ENCODE results near the gene BCAM. TPM values are rescaled to one million over a fixed set of nuclear protein-coding genes. Genes with fewer than 3 reads are reported as not detected.

The BCAM gene
- total and polyA plus RNA-seq, 10 of the 15 experiments (the other 5 are each of a cell fraction or from before 2014, with no cell fraction given): 0.10 to 0.64 TPM; not detected in 8

DNA sequence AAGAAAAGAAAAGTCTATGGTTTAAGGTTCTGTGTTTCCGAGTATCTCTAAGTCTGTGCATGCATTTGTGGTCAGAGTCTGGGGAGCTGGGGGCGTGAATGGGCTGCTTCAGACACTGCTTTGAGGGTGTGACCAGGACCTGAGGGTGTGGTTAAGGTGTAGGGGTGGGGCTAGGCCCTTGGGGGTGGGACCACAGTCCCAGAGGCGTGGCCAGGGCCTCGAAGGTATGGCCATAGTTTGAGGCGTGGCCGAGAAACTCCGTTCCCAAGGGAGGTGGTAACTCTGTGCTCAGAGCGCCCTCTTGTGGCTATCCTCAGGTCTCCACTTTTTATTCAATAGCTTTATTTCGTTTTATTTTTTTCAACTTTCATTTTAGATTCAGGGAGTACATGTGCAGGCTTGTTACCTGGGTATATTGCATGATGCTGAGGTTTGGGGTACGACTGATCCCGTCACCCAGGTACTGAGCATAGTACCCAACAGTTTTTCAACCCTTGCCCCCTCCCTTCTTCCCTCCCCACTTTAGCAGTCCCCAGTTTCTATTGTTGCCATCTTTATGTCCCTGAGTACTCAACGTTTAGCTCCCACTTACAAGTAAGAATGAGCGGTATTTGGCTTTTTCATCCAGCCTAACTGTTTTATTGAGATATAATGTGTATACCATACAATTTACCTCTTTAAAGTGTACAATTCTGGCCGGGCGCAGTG, 38.2 kb upstream of the BCAM start:
- FAIRE-seq (peak; percentile 100), ATAC-seq (peak; percentile 100), DNase-seq (ENCODE audit: low read depth, low spot score) (peak; percentile 97)
- H3K4me3 ChIP-seq: no peak overlapping the region
- no peak overlapping the region for H3K9ac ChIP-seq (ENCODE audit: control insufficient read depth, insufficient read depth, low read length)
- H3K79me2 ChIP-seq (ENCODE audit: control insufficient read depth, insufficient read depth, low read length): no peaks in the 10 kb centered on the region
- no peaks in the 10 kb centered on the region for H4K20me1 ChIP-seq (ENCODE audit: control insufficient read depth, insufficient read depth)
- no peaks in the 10 kb centered on the region for H3K36me3 ChIP-seq (ENCODE audit: control insufficient read depth in 2 of 2, insufficient read depth in 2 of 2, low read length in 1 of 2)
- WGBS (ENCODE audit: insufficient coverage, insufficient replicate concordance, low lambda C conversion rate, missing lambda C conversion rate): 14% methylated on average over 15 of the region's 15 CpGs
- ChIA-PET POLR2A (interaction anchor here (0.7 to 1.8 kb wide), 12 partner anchors 16 to 1553 kb away, joined by 3 to 26 read pairs (median 4); no protein-coding TSS in a partner anchor), SMC1A (ENCODE audit: uncharacterized antibody, unreplicated experiment) (interaction anchor here (0.7 to 12.0 kb wide), 33 partner anchors 9 to 568 kb away, joined by 3 to 328 read pairs (median 4); partner anchors contain the start of genes BCL3, CLASRP and NECTIN2), CTCF (interaction anchor here (0.5 to 15.6 kb wide), 29 partner anchors 14 to 200 kb away, joined by 3 to 513 read pairs (median 6); partner anchors contain the start of gene BCL3), RAD21 (ENCODE audit: unreplicated experiment) (interaction anchor here (0.7 to 6.1 kb wide), 27 partner anchors 11 to 558 kb away, joined by 3 to 302 read pairs (median 6); partner anchors contain the start of genes BCL3, NECTIN2 and ZNF227)
- H3K27ac ChIP-seq (ENCODE audit: control insufficient read depth, insufficient read depth): peak overlapping the region; percentile 25; the same call in 1 of the 2 replicates
- H3K4me2 ChIP-seq (ENCODE audit: control insufficient read depth, insufficient read depth): peak overlapping the region; percentile 77
- H3K27me3 ChIP-seq (replicated peaks in 1 of 2; ENCODE audit: control insufficient read depth in 2 of 2, insufficient read depth in 2 of 2, low read length in 1 of 2): no peaks in the 10 kb centered on the region
- peaks cover 5% of the 10 kb centered on the region; the same call in 2 of the 3 replicates for H3K9me3 ChIP-seq (replicated peaks; ENCODE audit: control insufficient read depth, insufficient read depth, low read length)
- intact Hi-C loops (cut with micrococcal nuclease; ENCODE audit: unreplicated experiment) (loop anchor here (1.0 to 10.0 kb wide), 4 partner anchors 17 to 116 kb away; no protein-coding TSS in a partner anchor), in situ Hi-C loops (cut with MboI) (loop anchor here (5.0 kb wide), 1 partner anchor 48 kb away; no protein-coding TSS in a partner anchor)
- H3K4me1 ChIP-seq (ENCODE audit: control insufficient read depth, insufficient read depth, low read length): peaks cover 22% of the 10 kb centered on the region
- H2AFZ ChIP-seq (ENCODE audit: control insufficient read depth, low read depth, low read length): peak overlapping the region; percentile 86
- no TSS peak for BruUV-seq (replicated peaks)
- TF ChIP-seq, protein P1, sequence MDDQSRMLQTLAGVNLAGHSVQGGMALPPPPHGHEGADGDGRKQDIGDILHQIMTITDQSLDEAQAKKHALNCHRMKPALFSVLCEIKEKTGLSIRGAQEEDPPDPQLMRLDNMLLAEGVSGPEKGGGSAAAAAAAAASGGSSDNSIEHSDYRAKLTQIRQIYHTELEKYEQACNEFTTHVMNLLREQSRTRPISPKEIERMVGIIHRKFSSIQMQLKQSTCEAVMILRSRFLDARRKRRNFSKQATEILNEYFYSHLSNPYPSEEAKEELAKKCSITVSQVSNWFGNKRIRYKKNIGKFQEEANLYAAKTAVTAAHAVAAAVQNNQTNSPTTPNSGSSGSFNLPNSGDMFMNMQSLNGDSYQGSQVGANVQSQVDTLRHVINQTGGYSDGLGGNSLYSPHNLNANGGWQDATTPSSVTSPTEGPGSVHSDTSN (IDR thresholded peaks at IDR 0.05; ENCODE audit: insufficient replicate concordance, low read depth, low read length): no peak
- TF ChIP-seq SMAD5 (IDR thresholded peaks at IDR 0.05; ENCODE audit: low read depth) (no peak), STAT3 (IDR thresholded peaks at IDR 0.05; ENCODE audit: low read depth, low read length) (no peak), JUNB (IDR thresholded peaks at IDR 0.05) (no peak), ETV6 (conservative IDR thresholded peaks at IDR 0.05 in 1 of 2, IDR thresholded peaks at IDR 0.05 in 1 of 2; ENCODE audit: borderline replicate concordance in 1 of 2, low read depth in 1 of 2) (no peak), MYB (IDR thresholded peaks at IDR 0.05; ENCODE audit: borderline replicate concordance, low read depth, low read length) (no peak), TAF1 (IDR thresholded peaks at IDR 0.05; ENCODE audit: borderline replicate concordance, low read depth, low read length) (0 out of 2 replicates have a peak, but pooled peaks have one; percentile 29), SKIL (IDR thresholded peaks at IDR 0.05; ENCODE audit: low read depth, poor library complexity, severe bottlenecking) (peak; percentile 29), PAX5 (IDR thresholded peaks at IDR 0.05; ENCODE audit: borderline replicate concordance, low read depth, low read length) (peak; percentile 53; the same call in 1 of the 2 replicates), CBFB (IDR thresholded peaks at IDR 0.05; ENCODE audit: low read depth) (peak; percentile 82; the same call in 1 of the 2 replicates), IRF4 (IDR thresholded peaks at IDR 0.05; ENCODE audit: low read depth, low read length) (no peak), MXI1 (IDR thresholded peaks at IDR 0.05; ENCODE audit: low read depth, low read length) (no peak), ZNF622 (IDR thresholded peaks at IDR 0.05) (no peak)
- TF ChIP-seq, protein P2, sequence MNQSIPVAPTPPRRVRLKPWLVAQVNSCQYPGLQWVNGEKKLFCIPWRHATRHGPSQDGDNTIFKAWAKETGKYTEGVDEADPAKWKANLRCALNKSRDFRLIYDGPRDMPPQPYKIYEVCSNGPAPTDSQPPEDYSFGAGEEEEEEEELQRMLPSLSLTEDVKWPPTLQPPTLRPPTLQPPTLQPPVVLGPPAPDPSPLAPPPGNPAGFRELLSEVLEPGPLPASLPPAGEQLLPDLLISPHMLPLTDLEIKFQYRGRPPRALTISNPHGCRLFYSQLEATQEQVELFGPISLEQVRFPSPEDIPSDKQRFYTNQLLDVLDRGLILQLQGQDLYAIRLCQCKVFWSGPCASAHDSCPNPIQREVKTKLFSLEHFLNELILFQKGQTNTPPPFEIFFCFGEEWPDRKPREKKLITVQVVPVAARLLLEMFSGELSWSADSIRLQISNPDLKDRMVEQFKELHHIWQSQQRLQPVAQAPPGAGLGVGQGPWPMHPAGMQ (IDR thresholded peaks at IDR 0.05; ENCODE audit: borderline replicate concordance): no peak
- TF ChIP-seq, protein P3, sequence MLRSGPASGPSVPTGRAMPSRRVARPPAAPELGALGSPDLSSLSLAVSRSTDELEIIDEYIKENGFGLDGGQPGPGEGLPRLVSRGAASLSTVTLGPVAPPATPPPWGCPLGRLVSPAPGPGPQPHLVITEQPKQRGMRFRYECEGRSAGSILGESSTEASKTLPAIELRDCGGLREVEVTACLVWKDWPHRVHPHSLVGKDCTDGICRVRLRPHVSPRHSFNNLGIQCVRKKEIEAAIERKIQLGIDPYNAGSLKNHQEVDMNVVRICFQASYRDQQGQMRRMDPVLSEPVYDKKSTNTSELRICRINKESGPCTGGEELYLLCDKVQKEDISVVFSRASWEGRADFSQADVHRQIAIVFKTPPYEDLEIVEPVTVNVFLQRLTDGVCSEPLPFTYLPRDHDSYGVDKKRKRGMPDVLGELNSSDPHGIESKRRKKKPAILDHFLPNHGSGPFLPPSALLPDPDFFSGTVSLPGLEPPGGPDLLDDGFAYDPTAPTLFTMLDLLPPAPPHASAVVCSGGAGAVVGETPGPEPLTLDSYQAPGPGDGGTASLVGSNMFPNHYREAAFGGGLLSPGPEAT (IDR thresholded peaks at IDR 0.05; ENCODE audit: low read depth): peak; percentile 46; the same call in 1 of the 2 replicates
